ENCODE results near the gene SHISA6.

SHISA6 gene

DNA sequence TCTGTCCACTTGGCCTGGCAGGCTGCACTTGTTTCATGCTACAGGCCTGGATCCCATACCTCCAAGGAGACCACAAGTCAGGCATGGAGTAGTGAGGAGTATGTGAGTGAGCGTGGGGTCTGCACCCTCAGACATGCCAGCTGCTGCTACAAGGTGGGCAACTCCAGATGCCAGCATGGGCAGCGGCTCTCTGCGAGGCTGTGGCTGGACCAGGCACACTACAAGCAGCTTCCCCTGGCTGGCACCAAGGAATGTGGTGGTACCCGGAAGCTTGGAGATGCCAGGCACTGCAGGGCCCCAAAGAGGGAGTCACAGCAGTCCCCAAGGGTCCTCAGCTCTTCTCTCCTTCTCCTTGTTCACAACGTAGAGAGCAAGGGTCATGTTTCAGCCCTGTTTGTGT, 341.2 kb downstream of the SHISA6 start:
- H3K9me3 ChIP-seq (ENCODE audit: insufficient read depth, low read length), result no peaks in the 10 kb centered on the region; the same call in 1 of the 2 replicates
- no peaks in the 10 kb centered on the region for H3K79me2 ChIP-seq (ENCODE audit: insufficient read depth, low read length)
- no peaks in the 10 kb centered on the region for H3F3A ChIP-seq (ENCODE audit: insufficient read depth)
- H3K4me2 ChIP-seq (ENCODE audit: low read depth, low read length, poor library complexity, severe bottlenecking), result no peak overlapping the region
- no peaks in the 10 kb centered on the region for H3K9me2 ChIP-seq (replicated peaks; ENCODE audit: insufficient read depth, low read length)
- no peak overlapping the region for H3K27ac ChIP-seq (ENCODE audit: low read depth, low read length)
- H3K9ac ChIP-seq (ENCODE audit: low read length), result no peak overlapping the region
- no peak overlapping the region for H3K4me3 ChIP-seq (ENCODE audit: insufficient read depth, low read length, poor library complexity, severe bottlenecking)
- H4K20me1 ChIP-seq (ENCODE audit: low read depth, low read length), result no peaks in the 10 kb centered on the region
- H3K36me3 ChIP-seq (ENCODE audit: low read length), result no peaks in the 10 kb centered on the region
- no peak overlapping the region for H2AFZ ChIP-seq (ENCODE audit: low read depth, low read length, severe bottlenecking)
- no peak for TF ChIP-seq EZH2phosphoT487 (conservative IDR thresholded peaks at IDR 0.05; ENCODE audit: low read length)
- no peaks in the 10 kb centered on the region for H3K27me3 ChIP-seq (ENCODE audit: low read length)

DNA sequence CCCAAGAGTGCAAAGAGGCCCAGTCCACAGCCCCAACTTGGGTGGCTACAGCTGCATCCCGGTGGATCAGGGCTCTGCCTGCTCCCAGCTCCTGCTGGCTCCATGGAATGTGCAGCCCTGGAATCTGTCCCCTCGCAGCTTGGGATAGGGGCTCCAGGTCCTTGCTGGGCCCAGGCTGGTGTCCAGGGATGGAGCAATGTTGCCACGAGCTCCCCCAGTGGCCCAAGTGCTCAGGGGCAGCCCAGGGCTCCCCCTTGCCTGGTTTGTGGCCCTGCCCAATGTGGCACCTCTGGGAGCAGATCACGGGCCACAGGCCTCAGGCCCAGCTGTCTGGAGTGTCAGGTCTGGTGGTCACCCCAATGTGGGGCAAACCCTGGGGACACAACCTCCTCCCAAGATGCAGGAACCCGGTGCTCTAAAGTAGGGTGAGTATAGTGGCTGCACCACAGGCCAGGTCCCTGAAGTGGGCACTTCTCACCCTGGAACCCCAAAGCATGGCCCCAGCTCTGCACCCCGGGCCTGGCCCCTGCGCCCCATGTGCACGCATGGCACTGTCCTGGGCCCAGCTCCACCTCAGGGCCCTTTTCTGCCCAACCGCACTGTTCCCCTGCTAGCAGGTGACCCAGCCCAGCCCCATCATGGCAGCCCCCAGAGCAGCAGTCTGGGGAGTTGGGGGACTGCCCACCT, 342.4 kb downstream of the SHISA6 start:
- no peaks in the 10 kb centered on the region; the same call in 1 of the 2 replicates for H3K9me3 ChIP-seq (ENCODE audit: insufficient read depth, low read length)
- H3K9ac ChIP-seq (ENCODE audit: low read length), result no peak overlapping the region
- H3F3A ChIP-seq (ENCODE audit: insufficient read depth), result no peaks in the 10 kb centered on the region
- no peaks in the 10 kb centered on the region for H3K36me3 ChIP-seq (ENCODE audit: low read length)
- H3K9me2 ChIP-seq (replicated peaks; ENCODE audit: insufficient read depth, low read length), result no peaks in the 10 kb centered on the region
- no peaks in the 10 kb centered on the region for H3K79me2 ChIP-seq (ENCODE audit: insufficient read depth, low read length)
- no peak overlapping the region for H3K27ac ChIP-seq (ENCODE audit: low read depth, low read length)
- no peaks in the 10 kb centered on the region for H3K27me3 ChIP-seq (ENCODE audit: low read length)
- no peak overlapping the region for H3K4me2 ChIP-seq (ENCODE audit: low read depth, low read length, poor library complexity, severe bottlenecking)
- no peak overlapping the region for H3K4me3 ChIP-seq (ENCODE audit: insufficient read depth, low read length, poor library complexity, severe bottlenecking)
- H4K20me1 ChIP-seq (ENCODE audit: low read depth, low read length), result no peaks in the 10 kb centered on the region
- no peak overlapping the region for H2AFZ ChIP-seq (ENCODE audit: low read depth, low read length, severe bottlenecking)
- TF ChIP-seq EZH2phosphoT487 (conservative IDR thresholded peaks at IDR 0.05; ENCODE audit: low read length), result no peak
- TF ChIP-seq, protein P1, sequence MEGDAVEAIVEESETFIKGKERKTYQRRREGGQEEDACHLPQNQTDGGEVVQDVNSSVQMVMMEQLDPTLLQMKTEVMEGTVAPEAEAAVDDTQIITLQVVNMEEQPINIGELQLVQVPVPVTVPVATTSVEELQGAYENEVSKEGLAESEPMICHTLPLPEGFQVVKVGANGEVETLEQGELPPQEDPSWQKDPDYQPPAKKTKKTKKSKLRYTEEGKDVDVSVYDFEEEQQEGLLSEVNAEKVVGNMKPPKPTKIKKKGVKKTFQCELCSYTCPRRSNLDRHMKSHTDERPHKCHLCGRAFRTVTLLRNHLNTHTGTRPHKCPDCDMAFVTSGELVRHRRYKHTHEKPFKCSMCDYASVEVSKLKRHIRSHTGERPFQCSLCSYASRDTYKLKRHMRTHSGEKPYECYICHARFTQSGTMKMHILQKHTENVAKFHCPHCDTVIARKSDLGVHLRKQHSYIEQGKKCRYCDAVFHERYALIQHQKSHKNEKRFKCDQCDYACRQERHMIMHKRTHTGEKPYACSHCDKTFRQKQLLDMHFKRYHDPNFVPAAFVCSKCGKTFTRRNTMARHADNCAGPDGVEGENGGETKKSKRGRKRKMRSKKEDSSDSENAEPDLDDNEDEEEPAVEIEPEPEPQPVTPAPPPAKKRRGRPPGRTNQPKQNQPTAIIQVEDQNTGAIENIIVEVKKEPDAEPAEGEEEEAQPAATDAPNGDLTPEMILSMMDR (IDR thresholded peaks at IDR 0.05; ENCODE audit: insufficient read depth, low read length, poor library complexity, severe bottlenecking), result no peak

DNA sequence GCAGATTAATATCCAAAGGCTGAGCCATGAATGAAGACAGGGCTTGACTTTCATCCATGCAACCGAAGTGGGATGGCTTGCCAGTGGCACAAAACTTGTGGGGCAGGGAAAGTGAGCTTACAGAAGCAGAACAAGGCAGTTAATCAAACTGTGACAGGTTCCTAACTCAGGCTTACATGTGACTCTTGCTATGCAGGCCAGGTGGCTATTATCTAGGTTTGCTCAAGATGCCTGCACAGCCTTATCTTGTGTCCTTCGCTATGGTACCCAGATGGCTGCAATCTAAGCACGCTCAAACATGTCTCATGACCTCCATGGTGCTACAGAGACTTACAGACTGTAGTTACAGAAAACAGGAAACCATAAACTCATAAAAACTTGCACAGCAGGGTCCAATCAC, 348.7 kb downstream of the SHISA6 start:
- no peak overlapping the region for H3K27ac ChIP-seq (ENCODE audit: low read depth, low read length)
- H2AFZ ChIP-seq (ENCODE audit: low read depth, low read length, severe bottlenecking), result no peak overlapping the region
- no peak overlapping the region for H3K4me2 ChIP-seq (ENCODE audit: low read depth, low read length, poor library complexity, severe bottlenecking)
- no peak overlapping the region for H3K4me3 ChIP-seq (ENCODE audit: insufficient read depth, low read length, poor library complexity, severe bottlenecking)
- no peaks in the 10 kb centered on the region for H3F3A ChIP-seq (ENCODE audit: insufficient read depth)
- no peak overlapping the region for H3K9ac ChIP-seq (ENCODE audit: low read length)
- H4K20me1 ChIP-seq (ENCODE audit: low read depth, low read length), result no peaks in the 10 kb centered on the region
- TF ChIP-seq EZH2phosphoT487 (conservative IDR thresholded peaks at IDR 0.05; ENCODE audit: low read length), result no peak
- TF ChIP-seq, protein P1 (IDR thresholded peaks at IDR 0.05; ENCODE audit: insufficient read depth, low read length, poor library complexity, severe bottlenecking), result no peak
- H3K27me3 ChIP-seq (ENCODE audit: low read length), result no peaks in the 10 kb centered on the region
- no peaks in the 10 kb centered on the region for H3K36me3 ChIP-seq (ENCODE audit: low read length)
- H3K9me2 ChIP-seq (replicated peaks; ENCODE audit: insufficient read depth, low read length), result no peaks in the 10 kb centered on the region
- H3K9me3 ChIP-seq (ENCODE audit: insufficient read depth, low read length), result no peaks in the 10 kb centered on the region
- H3K79me2 ChIP-seq (ENCODE audit: insufficient read depth, low read length), result no peaks in the 10 kb centered on the region

All from SU-DHL-6 (cell line).